GM18526 (cell line): ENCODE data around the gene RNF141.

Experiments
- POLR2A ChIP-seq: IDR thresholded peaks from 3 replicates; pipeline ENCODE4 v1.6.1; 2011; ENCODE audit not compliant: insufficient read length; ENCODE audit errors: extremely low read depth

RNF141 gene

GRCh38 chr11:10487002-10487647 is 53.9 kb downstream of the RNF141 start:
- TF ChIP-seq POLR2A = no peak

- no peak for TF ChIP-seq POLR2A
These were observed 54.7 kb downstream of the RNF141 start for GRCh38 chr11:10486161-10486840.

- no peak for TF ChIP-seq POLR2A
These were observed 55.3 kb downstream of the RNF141 start for GRCh38 chr11:10485646-10486045.

- TF ChIP-seq POLR2A = no peak
These were observed 56.4 kb downstream of the RNF141 start for GRCh38 chr11:10484461-10485180.

GRCh38 chr11:10483584-10483983 is 57.4 kb downstream of the RNF141 start:
- TF ChIP-seq POLR2A = no peak

- no peak for TF ChIP-seq POLR2A
These were observed 57.8 kb downstream of the RNF141 start for GRCh38 chr11:10483174-10483573.

- no peak for TF ChIP-seq POLR2A
These were observed 59.2 kb downstream of the RNF141 start for GRCh38 chr11:10481560-10482349.

- TF ChIP-seq POLR2A = no peak
These were observed 60.2 kb downstream of the RNF141 start for GRCh38 chr11:10480760-10481159.

GRCh38 chr11:10480026-10480425 is 61.0 kb downstream of the RNF141 start:
- TF ChIP-seq POLR2A = no peak

- TF ChIP-seq POLR2A = no peak
These were observed 62.1 kb downstream of the RNF141 start for GRCh38 chr11:10478574-10479550.

GRCh38 chr11:10478066-10478465 is 62.9 kb downstream of the RNF141 start:
- TF ChIP-seq POLR2A = no peak

GRCh38 chr11:10477690-10478046 is 63.3 kb downstream of the RNF141 start:
- no peak for TF ChIP-seq POLR2A

- TF ChIP-seq POLR2A = no peak
These were observed 63.9 kb downstream of the RNF141 start for GRCh38 chr11:10476927-10477689.

- TF ChIP-seq POLR2A = no peak
These were observed 64.6 kb downstream of the RNF141 start for GRCh38 chr11:10476342-10476741.

GRCh38 chr11:10474551-10474950 is 66.4 kb downstream of the RNF141 start:
- TF ChIP-seq POLR2A = no peak
